Adrenal gland (tissue), 5 donors: ENCODE measurements around the gene STK24.

Experiments
- POLR2A ChIP-seq, 2 donors: fragments of 450-650 bp; IDR thresholded peaks; one replicate each; pipeline ENCODE4 v1.6.1; 2017; ENCODE audit warnings: antibody characterized with exemption in 2 of 2, mild to moderate bottlenecking in 2 of 2, moderate library complexity in 1 of 2
- TF ChIP-seq, protein P1 (sequence below), 6 experiments: fragments of 450-650 bp in 4 of 6; fragments of 200-600 bp in 2 of 6; sonication (generic) in 1 of 6; IDR thresholded peaks; 1 replicate in 5 of 6; 2 replicates in 1 of 6; pipeline versions ENCODE4 v1.5.1 to v1.8.0; 2016 to 2021; ENCODE audit warnings: antibody characterized with exemption in 6 of 6, mild to moderate bottlenecking in 2 of 6, moderate library complexity in 1 of 6
- donor health status: DM: no; HTN: no; CAD: no.

DNA sequence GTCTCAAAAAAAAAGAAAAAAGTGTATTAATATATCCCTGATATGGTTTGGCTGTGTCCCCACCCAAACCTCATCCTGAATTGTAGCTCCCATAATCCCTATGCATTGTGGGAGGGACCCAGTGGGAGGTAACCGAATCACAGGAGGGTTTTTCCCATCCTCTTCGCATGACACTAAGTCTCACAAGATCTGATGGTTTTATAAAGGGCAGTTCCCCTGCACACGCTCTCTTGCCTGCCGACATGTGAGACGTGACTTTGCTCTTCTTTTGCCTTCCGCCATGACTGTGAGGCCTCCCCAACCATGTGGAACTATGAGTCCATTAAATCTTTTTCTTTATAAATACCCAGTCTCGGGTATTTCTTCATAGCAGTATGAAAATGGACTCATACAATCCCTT is 17.7 kb downstream of the STK24 start:
- TF ChIP-seq, protein P1, sequence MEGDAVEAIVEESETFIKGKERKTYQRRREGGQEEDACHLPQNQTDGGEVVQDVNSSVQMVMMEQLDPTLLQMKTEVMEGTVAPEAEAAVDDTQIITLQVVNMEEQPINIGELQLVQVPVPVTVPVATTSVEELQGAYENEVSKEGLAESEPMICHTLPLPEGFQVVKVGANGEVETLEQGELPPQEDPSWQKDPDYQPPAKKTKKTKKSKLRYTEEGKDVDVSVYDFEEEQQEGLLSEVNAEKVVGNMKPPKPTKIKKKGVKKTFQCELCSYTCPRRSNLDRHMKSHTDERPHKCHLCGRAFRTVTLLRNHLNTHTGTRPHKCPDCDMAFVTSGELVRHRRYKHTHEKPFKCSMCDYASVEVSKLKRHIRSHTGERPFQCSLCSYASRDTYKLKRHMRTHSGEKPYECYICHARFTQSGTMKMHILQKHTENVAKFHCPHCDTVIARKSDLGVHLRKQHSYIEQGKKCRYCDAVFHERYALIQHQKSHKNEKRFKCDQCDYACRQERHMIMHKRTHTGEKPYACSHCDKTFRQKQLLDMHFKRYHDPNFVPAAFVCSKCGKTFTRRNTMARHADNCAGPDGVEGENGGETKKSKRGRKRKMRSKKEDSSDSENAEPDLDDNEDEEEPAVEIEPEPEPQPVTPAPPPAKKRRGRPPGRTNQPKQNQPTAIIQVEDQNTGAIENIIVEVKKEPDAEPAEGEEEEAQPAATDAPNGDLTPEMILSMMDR (IDR thresholded peaks at IDR 0.05): no peak
- TF ChIP-seq POLR2A (IDR thresholded peaks at IDR 0.05): no peak
